CD4-positive, alpha-beta memory T cell (primary cell): Measurements from ENCODE around the gene TBRG4. TPM values are rescaled to one million over a fixed set of nuclear protein-coding genes. Genes with fewer than 3 reads are reported as not detected.

Source experiments
- CTCF ChIA-PET: fragments of 350-600 bp; sonication (Branson Sonifier 250); formaldehyde crosslinking; loops from one replicate; lab custom pipeline; 2021; ENCODE audit warnings: inconsistent platforms; ENCODE audit not compliant: partially characterized antibody; lab: Charles Lee
- POLR2A ChIA-PET: fragments of 350-600 bp; sonication (Branson Sonifier 250); formaldehyde crosslinking; loops from one replicate; lab custom pipeline; 2021; ENCODE audit not compliant: partially characterized antibody; lab: Charles Lee
- DNase-seq, 5 donors: peaks; one replicate each; pipeline versions ENCODE4 v3.0.0 to v3.0.0-alpha.2; 2020 to 2022; ENCODE audit warnings: mixed read lengths in 1 of 5
- H3K27ac ChIP-seq: one replicate; pipeline ENCODE4 v1.7.0; 2013; ENCODE audit warnings: low read depth, low read length
- H3K27me3 ChIP-seq: 2 replicates; pipeline ENCODE4 v1.7.0; 2013; ENCODE audit warnings: mild to moderate bottlenecking, low read length, moderate library complexity; ENCODE audit not compliant: insufficient read depth
- H3K36me3 ChIP-seq: 2 replicates; pipeline ENCODE4 v1.7.0; 2013; ENCODE audit warnings: mild to moderate bottlenecking, low read length, moderate library complexity; ENCODE audit not compliant: insufficient read depth
- H3K4me1 ChIP-seq: 2 replicates; pipeline ENCODE4 v1.7.0; 2013; ENCODE audit warnings: mild to moderate bottlenecking, low read length, moderate library complexity; ENCODE audit not compliant: insufficient read depth
- H3K4me3 ChIP-seq, 2 donors: one replicate each; pipeline ENCODE4 v1.7.0; 2013; ENCODE audit warnings: low read length in 2 of 2, mild to moderate bottlenecking in 1 of 2
- H3K9me3 ChIP-seq, 2 donors: one replicate each; pipeline ENCODE4 v1.7.0; 2013; ENCODE audit warnings: low read length in 2 of 2, control low read depth in 1 of 2; ENCODE audit not compliant: control insufficient read depth in 1 of 2
- H3K27ac Mint-ChIP-seq, 7 donors: one replicate each; pipeline ENCODE4 v1.8.0; 2020 to 2021; ENCODE audit warnings: mixed read lengths in 7 of 7, mild to moderate bottlenecking in 6 of 7, inconsistent platforms in 3 of 7, moderate library complexity in 3 of 7
- H3K27me3 Mint-ChIP-seq, 2 donors: one replicate each; pipeline ENCODE4 v1.8.0; 2020 to 2021; ENCODE audit warnings: mixed read lengths in 2 of 2
- H3K36me3 Mint-ChIP-seq, 2 donors: one replicate each; pipeline ENCODE4 v1.8.0; 2020 to 2021; ENCODE audit warnings: mixed read lengths in 2 of 2, inconsistent platforms in 1 of 2, mild to moderate bottlenecking in 1 of 2
- H3K4me1 Mint-ChIP-seq, 4 donors: one replicate each; pipeline ENCODE4 v1.8.0; 2020 to 2021; ENCODE audit warnings: mixed read lengths in 4 of 4, mild to moderate bottlenecking in 1 of 4
- H3K4me3 Mint-ChIP-seq, 8 donors: one replicate each; pipeline ENCODE4 v1.8.0; 2020 to 2021; ENCODE audit warnings: mixed read lengths in 8 of 8, mild to moderate bottlenecking in 7 of 8, moderate library complexity in 6 of 8, inconsistent platforms in 3 of 8
- H3K9me3 Mint-ChIP-seq, 8 donors: one replicate each; pipeline ENCODE4 v1.8.0; 2020 to 2021; ENCODE audit warnings: mixed read lengths in 8 of 8, mild to moderate bottlenecking in 5 of 8, inconsistent platforms in 3 of 8, moderate library complexity in 1 of 8
- intact Hi-C: fragments of 100-400 bp; cut with micrococcal nuclease; formaldehyde crosslinking; loops from one replicate; pipeline ENCODE4 v1.15.1; 2023
- polyA plus RNA-seq, 2 donors: library from polyadenylated mRNA; unstranded; fragments of 300-500 nt; fragmentation: Illumina TruSeq; gene quantifications; one replicate each; pipeline ENCODE4 v1.2.3, GENCODE V29; 2021
- total RNA-seq, 2 experiments: library from RNA; stranded (reverse); gene quantifications; one replicate each; pipeline ENCODE4 v1.2.3, GENCODE V29; 2021

TBRG4 gene
- total and polyA plus RNA-seq, 4 experiments from 2014 or later, result 48.5 to 129 (median 84.3) TPM

GRCh38 chr7:45064047-45064725 lies 47.3 kb downstream of the TBRG4 start:
- H3K4me3 Mint-ChIP-seq, result no peak overlapping the region
- H3K9me3 ChIP-seq, result no peaks in the 10 kb centered on the region
- H3K9me3 Mint-ChIP-seq, result peaks cover 0 to 4% (median 0%) of the 10 kb centered on the region in 8 donors
- no peaks in the 10 kb centered on the region for H3K27me3 ChIP-seq
- POLR2A ChIA-PET, result interaction anchor here (1.3 to 2.5 kb wide), 2 partner anchors 11 to 37 kb away, joined by 3 to 9 read pairs; no protein-coding TSS in a partner anchor
- H3K36me3 Mint-ChIP-seq, result peaks cover 57 to 77% of the 10 kb centered on the region in 2 donors
- H3K27ac ChIP-seq, result no peak overlapping the region
- peaks cover 64% of the 10 kb centered on the region for H3K36me3 ChIP-seq
- H3K4me1 Mint-ChIP-seq, result peaks cover 21 to 71% (median 47%) of the 10 kb centered on the region in 4 donors
- H3K27ac Mint-ChIP-seq, result peak overlapping the region in 3 of 7 donors; percentile 36 to 74 (median 58)
- intact Hi-C loops, result loop anchor here (5.0 kb wide), 1 partner anchor 37 kb away; no protein-coding TSS in a partner anchor
- H3K27me3 Mint-ChIP-seq, result no peaks in the 10 kb centered on the region
- peaks cover 44% of the 10 kb centered on the region for H3K4me1 ChIP-seq
- DNase-seq, result no peak
- CTCF ChIA-PET, result interaction anchor here (1.1 to 1.6 kb wide), 2 partner anchors 9 to 91 kb away, joined by 3 to 4 read pairs; no protein-coding TSS in a partner anchor
- H3K4me3 ChIP-seq, result no peak overlapping the region

- Mint-ChIP-seq H3K36me3 (peaks cover 45 to 69% of the 10 kb centered on the region in 2 donors), H3K9me3 (peaks cover 0 to 4% (median 0%) of the 10 kb centered on the region in 8 donors), H3K27me3 (no peaks in the 10 kb centered on the region), H3K4me3 (peak overlapping the region in 3 of 8 donors; percentile 8 to 64 (median 21)), H3K27ac (peak overlapping the region; percentile 7 to 86 (median 43)), H3K4me1 (peaks cover 34 to 84% (median 54%) of the 10 kb centered on the region in 4 donors)
- ChIA-PET POLR2A (interaction anchor here (1.2 to 1.4 kb wide), 2 partner anchors 61 to 63 kb away, joined by 4 to 5 read pairs; partner anchors contain the start of gene CCM2), CTCF (interaction anchor here (2.0 kb wide), 1 partner anchor 89 kb away, joined by 10 read pairs; no protein-coding TSS in a partner anchor)
- Histone ChIP-seq H3K4me1 (peaks cover 57% of the 10 kb centered on the region), H3K36me3 (peaks cover 45% of the 10 kb centered on the region), H3K27me3 (no peaks in the 10 kb centered on the region), H3K4me3 (no peak overlapping the region), H3K9me3 (no peaks in the 10 kb centered on the region), H3K27ac (no peak overlapping the region)
- DNase-seq, result no peak
- intact Hi-C loops, result loop anchor here (5.0 kb wide), 1 partner anchor 35 kb away; no protein-coding TSS in a partner anchor
Measured at GRCh38 chr7:45061806-45062425, 49.6 kb downstream of the TBRG4 start.

GRCh38 chr7:45061352-45061751 lies 50.1 kb downstream of the TBRG4 start:
- ChIA-PET CTCF (no interaction called here), POLR2A (interaction anchor here (1.2 kb wide), 1 partner anchor 60 kb away, joined by 4 read pairs; no protein-coding TSS in a partner anchor)
- peaks cover 0 to 4% (median 0%) of the 10 kb centered on the region in 8 donors for H3K9me3 Mint-ChIP-seq
- DNase-seq, result no peak
- Histone ChIP-seq H3K27me3 (no peaks in the 10 kb centered on the region), H3K27ac (no peak overlapping the region), H3K4me3 (no peak overlapping the region), H3K36me3 (peaks cover 42% of the 10 kb centered on the region), H3K9me3 (no peaks in the 10 kb centered on the region), H3K4me1 (peaks cover 61% of the 10 kb centered on the region)
- peak overlapping the region in 3 of 7 donors; percentile 28 to 79 (median 78) for H3K27ac Mint-ChIP-seq
- H3K27me3 Mint-ChIP-seq, result no peaks in the 10 kb centered on the region
- intact Hi-C loops, result loop anchor here (5.0 kb wide), 1 partner anchor 34 kb away; no protein-coding TSS in a partner anchor
- H3K4me1 Mint-ChIP-seq, result peaks cover 36 to 86% (median 57%) of the 10 kb centered on the region in 4 donors
- peak overlapping the region in 1 of 8 donors; percentile 21 for H3K4me3 Mint-ChIP-seq
- H3K36me3 Mint-ChIP-seq, result peaks cover 43 to 66% of the 10 kb centered on the region in 2 donors

GRCh38 chr7:45060295-45060694 lies 51.2 kb downstream of the TBRG4 start:
- Mint-ChIP-seq H3K27me3 (no peaks in the 10 kb centered on the region), H3K36me3 (peaks cover 40 to 64% of the 10 kb centered on the region in 2 donors), H3K4me1 (peaks cover 41 to 85% (median 61%) of the 10 kb centered on the region in 4 donors), H3K4me3 (peak overlapping the region in 4 of 8 donors; percentile 36 to 64 (median 42)), H3K27ac (peak overlapping the region in 6 of 7 donors; percentile 28 to 81 (median 69)), H3K9me3 (peaks cover 0 to 4% (median 0%) of the 10 kb centered on the region in 8 donors)
- ChIA-PET POLR2A (interaction anchor here (0.9 kb wide), 1 partner anchor 31 kb away, joined by 3 read pairs; no protein-coding TSS in a partner anchor), CTCF (no interaction called here)
- Histone ChIP-seq H3K27me3 (no peaks in the 10 kb centered on the region), H3K27ac (no peak overlapping the region), H3K4me1 (peaks cover 67% of the 10 kb centered on the region), H3K4me3 (no peak overlapping the region), H3K9me3 (no peaks in the 10 kb centered on the region), H3K36me3 (peaks cover 34% of the 10 kb centered on the region)
- DNase-seq, result no peak
- intact Hi-C loops, result loop anchor here (5.0 kb wide), 1 partner anchor 33 kb away; no protein-coding TSS in a partner anchor

- Histone ChIP-seq H3K36me3 (peaks cover 25% of the 10 kb centered on the region), H3K4me1 (peaks cover 81% of the 10 kb centered on the region), H3K27ac (peak overlapping the region; percentile 3), H3K4me3 (no peak overlapping the region), H3K9me3 (no peaks in the 10 kb centered on the region), H3K27me3 (no peaks in the 10 kb centered on the region)
- Mint-ChIP-seq H3K36me3 (peaks cover 37 to 65% of the 10 kb centered on the region in 2 donors), H3K9me3 (peaks cover 0 to 2% (median 0%) of the 10 kb centered on the region in 8 donors), H3K4me3 (peak overlapping the region in 4 of 8 donors; percentile 17 to 33 (median 20)), H3K27ac (peak overlapping the region; percentile 6 to 71 (median 43)), H3K4me1 (peaks cover 56 to 90% (median 73%) of the 10 kb centered on the region in 4 donors), H3K27me3 (no peaks in the 10 kb centered on the region)
- intact Hi-C loops, result no loop called here
- ChIA-PET POLR2A (interaction anchor here (1.0 kb wide), 1 partner anchor 57 kb away, joined by 3 read pairs; no protein-coding TSS in a partner anchor), CTCF (no interaction called here)
- DNase-seq, result no peak
Measured at GRCh38 chr7:45057878-45058277, 53.6 kb downstream of the TBRG4 start.

- Histone ChIP-seq H3K27me3 (no peaks in the 10 kb centered on the region), H3K36me3 (peaks cover 34% of the 10 kb centered on the region), H3K4me1 (peaks cover 73% of the 10 kb centered on the region), H3K9me3 (no peaks in the 10 kb centered on the region), H3K4me3 (no peak overlapping the region), H3K27ac (no peak overlapping the region)
- intact Hi-C loops, result no loop called here
- no peak for DNase-seq
- Mint-ChIP-seq H3K4me1 (peaks cover 52 to 88% (median 67%) of the 10 kb centered on the region in 4 donors), H3K9me3 (peaks cover 0 to 1% (median 0%) of the 10 kb centered on the region in 8 donors), H3K36me3 (peaks cover 37 to 63% of the 10 kb centered on the region in 2 donors), H3K27ac (peak overlapping the region; percentile 19 to 91 (median 61)), H3K27me3 (no peaks in the 10 kb centered on the region), H3K4me3 (peak overlapping the region in 2 of 8 donors; percentile 43 to 55)
- CTCF ChIA-PET, result interaction anchor here (1.0 to 1.8 kb wide), 3 partner anchors 9 to 82 kb away, joined by 4 to 11 read pairs (median 4); no protein-coding TSS in a partner anchor
- POLR2A ChIA-PET, result interaction anchor here (1.2 to 2.1 kb wide), 2 partner anchors 28 to 82 kb away, joined by 3 to 9 read pairs; no protein-coding TSS in a partner anchor
Measured at GRCh38 chr7:45055594-45056219, 55.8 kb downstream of the TBRG4 start.
